Hematopoietic multipotent progenitor cell treated with erythropoietin and hydrocortisone succinate and interleukin-3 and kit ligand, for 4 days (in vitro differentiated cells): Measurements from ENCODE around the gene COBLL1.
A peak's percentile ranks its signal among the peaks of the same experiment; 100 is the strongest.

Source experiments
- DNase-seq: peaks from one replicate; pipeline ENCODE4 v3.0.0-alpha.2; 2015

The COBLL1 gene

GRCh38 chr2:164816900-164817299, 24.7 kb downstream of the COBLL1 start:
- no peak for DNase-seq

DNA sequence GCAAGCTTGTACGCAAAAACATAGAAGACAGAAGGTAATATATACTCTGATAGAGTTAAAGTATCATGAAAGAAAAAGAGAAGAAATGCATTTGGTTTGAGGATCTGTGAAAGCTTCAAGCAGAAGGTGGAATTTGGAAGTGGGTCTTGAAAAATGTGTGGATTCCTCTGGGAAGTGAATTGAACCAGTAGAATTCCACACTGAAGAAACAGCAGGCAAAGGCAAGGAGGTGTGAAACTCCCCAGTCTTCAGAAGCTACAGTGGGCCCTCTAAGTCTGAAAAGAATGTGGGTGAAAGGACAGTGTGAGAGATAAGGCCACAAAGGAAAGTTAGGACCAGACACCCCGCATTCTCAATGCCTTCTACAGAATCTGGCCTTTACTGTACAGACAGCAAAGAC, 25.6 kb downstream of the COBLL1 start:
- DNase-seq = no peak

DNA sequence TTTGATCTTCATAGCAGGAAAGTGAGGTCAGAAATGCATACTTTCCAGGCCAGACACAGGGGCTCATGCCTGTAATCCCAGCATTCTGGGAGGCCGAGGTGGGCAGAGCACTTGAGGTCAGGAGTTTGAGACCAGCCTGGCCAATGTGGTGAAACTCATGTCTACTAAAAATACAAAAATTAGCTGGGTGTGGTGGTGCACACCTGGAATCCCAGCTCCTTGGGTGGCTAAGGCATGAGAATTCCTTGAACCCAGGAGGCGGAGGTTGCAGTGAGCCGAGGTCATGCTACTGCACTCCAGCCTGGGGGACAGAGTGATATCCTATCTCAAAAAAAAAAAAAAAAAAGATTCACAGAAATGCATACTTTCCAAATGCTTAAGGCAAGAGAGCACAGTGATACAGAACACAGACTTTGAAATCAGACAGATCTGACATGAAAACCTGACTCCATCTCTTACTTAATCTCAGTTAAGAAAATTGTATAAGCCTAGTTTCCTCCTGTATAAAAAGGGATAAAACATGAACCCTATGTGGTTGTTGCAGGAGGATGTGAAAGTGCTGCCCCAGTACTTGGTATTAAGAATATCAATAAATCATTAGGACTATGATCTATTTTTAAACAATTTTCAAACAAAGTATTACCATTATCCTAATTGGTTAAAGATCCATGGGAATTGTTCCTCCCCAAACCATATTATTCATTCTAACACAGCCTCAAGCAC, 26.4 kb downstream of the COBLL1 start:
- no peak for DNase-seq

- DNase-seq = no peak
These were observed 28.1 kb downstream of the COBLL1 start for GRCh38 chr2:164813535-164813934.

DNA sequence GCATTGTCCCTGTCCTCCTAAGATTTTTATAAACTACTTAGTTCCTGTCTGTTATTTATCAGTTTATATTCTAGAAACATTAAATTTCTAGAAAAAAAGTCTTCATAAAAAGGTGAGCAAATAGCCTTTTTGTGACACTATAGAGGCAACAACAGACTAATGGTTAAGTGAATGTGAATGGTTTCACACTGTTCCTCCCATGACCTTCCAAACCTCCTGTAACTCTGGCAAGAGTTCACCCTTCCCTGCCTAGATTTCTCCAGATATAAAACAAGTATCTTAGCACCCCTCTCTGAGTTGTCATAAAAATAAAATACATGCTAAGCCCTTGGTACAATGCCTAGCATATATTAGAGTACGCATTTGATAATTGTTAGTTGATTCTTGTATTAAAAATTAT, 29.2 kb downstream of the COBLL1 start:
- no peak for DNase-seq

GRCh38 chr2:164811819-164812218, 29.8 kb downstream of the COBLL1 start:
- DNase-seq = no peak

DNA sequence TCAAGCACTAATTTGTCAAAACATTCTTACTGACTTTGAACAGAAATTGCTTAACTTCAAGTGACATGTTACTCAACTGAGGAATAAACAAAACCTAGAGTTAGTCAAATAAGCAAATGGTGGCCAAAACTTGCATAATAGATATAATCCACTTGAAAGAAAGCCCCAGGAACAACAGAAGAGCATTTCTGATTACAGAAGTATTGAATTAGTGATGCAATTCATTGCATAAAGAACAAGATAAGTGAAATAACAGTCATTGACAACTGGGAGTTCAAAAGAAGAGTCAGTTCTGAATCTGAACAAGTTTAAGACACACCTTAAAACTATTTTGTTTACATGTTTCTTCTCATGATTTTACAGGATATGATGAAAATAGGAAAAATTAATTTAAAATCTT, 30.8 kb downstream of the COBLL1 start:
- DNase-seq = peak; percentile 55

DNA sequence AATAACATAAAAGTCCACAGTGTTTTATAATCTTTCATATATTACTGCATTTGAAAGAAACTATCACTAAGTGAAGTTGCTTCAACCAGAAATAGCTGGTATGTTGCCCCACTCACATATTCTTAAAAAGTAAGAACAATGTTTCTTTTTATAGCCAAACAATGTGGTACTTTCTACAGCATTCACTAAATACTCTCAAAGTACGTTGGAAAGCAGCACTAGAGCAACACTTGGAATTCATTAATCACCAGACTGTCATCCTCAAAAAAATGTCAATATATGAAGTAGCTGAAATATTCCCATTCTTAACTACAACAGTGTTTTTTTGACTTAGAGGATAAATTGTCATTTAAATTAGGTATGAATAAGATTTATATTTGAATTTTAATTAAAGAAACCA, 32.8 kb downstream of the COBLL1 start:
- no peak for DNase-seq

DNA sequence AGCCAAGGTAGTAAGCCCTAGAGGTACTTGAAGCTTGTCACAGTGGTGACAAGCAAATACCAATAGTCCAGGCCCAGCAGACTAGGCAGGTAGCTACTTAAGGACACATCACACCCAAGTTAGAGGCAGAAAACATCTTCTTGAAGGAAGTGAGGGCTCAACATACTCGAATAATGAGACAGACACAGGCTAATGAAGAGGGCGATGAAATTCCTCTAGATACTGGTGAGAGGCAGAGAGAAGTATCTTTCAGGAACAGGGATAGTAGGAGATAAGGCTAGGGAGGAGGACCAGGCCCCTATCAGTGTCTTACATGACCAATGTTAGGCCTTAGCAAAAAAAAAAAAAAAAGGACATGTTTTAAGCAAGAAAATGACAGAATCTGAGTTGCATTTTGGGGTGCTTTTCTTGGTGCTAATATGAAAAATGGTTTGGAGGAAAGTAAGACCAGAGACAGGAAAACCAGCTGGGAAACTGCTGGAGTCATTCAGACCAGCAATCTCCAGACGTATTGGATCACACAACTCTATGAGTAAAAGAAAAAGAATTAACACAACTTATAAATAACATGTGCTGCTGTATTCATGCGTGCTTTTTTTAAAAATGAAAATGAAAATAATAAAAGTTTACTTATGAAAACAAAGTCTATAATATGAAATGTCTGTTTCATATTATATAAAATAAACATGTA, 37.7 kb downstream of the COBLL1 start:
- peak; percentile 63 for DNase-seq

GRCh38 chr2:164802095-164802707, 39.4 kb downstream of the COBLL1 start:
- DNase-seq = no peak

GRCh38 chr2:164800572-164800971, 41.1 kb downstream of the COBLL1 start:
- DNase-seq = no peak

DNA sequence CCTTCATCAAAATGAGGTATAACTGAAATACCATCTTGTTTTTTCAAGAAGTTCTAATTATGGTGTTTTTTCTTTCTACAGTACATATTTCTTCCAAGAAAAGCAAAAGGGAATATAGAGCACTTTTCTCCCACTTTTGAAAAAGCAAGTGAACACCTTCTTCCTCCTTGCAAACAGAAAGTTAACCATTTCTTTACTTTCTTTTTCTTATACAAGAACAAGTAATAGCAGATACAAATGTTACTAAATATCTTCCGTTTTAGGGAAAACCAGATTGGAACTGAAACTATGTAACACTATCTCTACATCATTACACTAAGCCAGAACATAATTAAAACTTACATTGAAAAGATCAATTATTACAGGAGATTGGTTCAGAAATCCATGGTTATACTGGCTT, 44.0 kb downstream of the COBLL1 start:
- no peak for DNase-seq

DNA sequence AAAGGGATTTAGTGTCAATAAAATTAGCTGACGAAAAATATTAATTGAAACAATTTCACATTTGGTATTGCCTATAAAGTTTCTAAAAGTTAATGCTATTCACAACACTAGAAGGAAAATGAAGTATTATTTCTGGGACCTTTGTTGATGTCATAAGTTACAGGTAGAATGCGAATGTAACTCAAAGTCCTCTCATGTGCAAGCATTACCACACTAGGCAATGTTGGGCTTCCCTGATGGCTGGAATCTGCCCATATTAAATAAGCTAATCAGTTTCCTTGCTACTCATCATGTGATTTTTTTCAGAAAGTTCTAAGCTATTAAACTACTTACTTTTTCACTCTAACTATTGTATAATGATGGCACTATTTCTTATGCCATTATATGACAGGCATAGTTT, 44.6 kb downstream of the COBLL1 start:
- no peak for DNase-seq

DNA sequence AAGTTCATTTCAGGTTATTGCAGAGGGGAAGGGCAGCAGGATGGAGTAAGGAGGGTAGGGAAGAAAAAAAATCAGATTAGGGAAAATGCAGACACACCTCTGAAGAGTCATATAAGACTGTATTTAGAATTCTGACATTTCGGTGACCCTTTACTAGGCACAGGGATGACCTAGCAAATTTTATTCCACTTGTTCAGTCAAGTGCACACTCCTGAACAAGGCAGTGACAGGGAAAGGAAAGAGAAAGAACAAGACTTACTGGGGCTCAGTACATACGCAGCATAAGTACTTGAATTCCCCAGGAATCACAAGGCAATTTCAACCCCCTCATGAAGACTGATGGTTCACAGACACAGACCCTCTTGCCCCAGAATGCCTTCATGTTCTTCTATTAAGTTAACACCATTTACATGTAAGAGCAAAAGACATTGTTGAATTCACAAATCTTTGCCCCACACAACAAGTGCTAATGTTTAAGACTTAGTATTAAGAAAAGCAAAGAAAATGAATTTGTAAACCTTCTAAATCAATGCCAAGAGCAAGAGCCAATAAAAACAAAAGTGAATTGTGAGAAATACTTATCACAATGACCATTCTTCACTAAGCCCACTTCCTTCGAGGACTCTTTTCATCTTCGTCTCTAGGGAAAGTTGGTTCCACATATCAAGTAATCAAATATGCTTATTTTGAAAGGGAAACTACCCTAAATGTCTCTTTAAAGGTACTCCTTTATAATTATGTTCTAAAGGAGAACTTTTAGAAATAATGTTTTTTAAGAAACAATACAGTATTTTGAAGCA, 47.0 kb downstream of the COBLL1 start:
- DNase-seq = no peak

- no peak for DNase-seq
These were observed 47.6 kb downstream of the COBLL1 start for GRCh38 chr2:164794016-164794415.

DNA sequence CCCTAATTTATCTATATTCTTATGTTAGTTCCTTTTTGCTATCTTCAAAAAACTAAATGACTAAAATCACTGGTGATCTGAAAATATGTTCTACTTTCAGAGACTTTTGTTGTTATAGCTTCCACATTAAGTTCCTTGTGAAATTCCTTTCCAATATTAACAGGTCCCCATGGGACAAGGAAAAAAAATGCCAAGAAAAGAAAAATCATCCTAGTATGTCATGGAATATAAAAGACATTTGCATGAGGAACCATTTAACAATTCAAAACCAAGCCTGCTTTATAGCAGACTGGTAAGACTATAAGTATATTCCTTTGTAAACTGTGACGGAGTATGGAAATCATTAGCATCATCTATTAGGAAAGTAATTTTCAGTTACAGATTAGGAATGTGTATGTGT, 48.1 kb downstream of the COBLL1 start:
- no peak for DNase-seq

DNA sequence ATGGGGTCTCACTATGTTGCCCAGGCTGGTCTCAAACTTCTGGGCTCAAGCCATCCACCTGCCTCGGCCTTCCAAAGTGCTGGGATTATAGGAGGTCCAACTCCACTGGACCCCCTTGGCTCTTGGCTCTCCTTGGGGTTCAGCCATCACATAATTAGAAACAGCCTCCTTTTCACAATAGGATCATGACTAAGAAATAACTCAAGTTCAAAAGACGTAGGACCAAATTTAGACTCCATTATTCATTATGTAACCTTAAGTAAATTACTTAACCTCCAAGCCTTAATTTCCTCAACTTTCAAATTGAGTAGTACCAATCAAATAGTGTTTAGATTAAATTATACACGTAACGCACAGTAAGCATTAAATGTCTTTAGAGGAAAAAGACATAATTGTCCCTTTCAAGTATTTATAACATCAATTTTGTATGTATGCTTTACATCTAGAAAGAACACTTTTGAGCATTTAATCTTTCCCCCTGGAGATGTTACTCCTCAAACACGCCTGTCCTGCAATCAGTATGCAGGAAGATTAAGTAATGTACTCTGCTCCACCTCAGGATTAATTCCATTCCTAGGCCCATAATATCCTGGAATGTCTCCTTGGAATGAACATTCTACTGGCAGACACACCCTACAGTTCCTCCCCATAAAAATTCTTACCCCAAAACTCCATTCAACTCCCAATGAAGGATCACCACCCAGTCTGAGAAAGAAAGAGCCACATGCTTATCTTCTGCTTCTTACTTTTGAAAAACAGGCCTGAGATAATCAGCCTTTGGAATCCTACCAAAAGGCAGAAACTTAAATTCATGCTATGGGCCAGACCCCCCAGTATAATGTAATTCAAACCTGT, 49.1 kb downstream of the COBLL1 start:
- DNase-seq = peak; percentile 33

GRCh38 chr2:164789968-164790367, 51.7 kb downstream of the COBLL1 start:
- DNase-seq = no peak

GRCh38 chr2:164786787-164787186, 54.8 kb downstream of the COBLL1 start:
- DNase-seq = no peak

- no peak for DNase-seq
These were observed 56.2 kb downstream of the COBLL1 start for GRCh38 chr2:164785457-164785856.

- no peak for DNase-seq
These were observed 57.2 kb downstream of the COBLL1 start for GRCh38 chr2:164784376-164784775.

- no peak for DNase-seq
These were observed 59.3 kb downstream of the COBLL1 start for GRCh38 chr2:164782323-164782722.
